IPS-18c (cell line): ENCODE measurements around the gene AOC3.
"Not testable (repeated sequence)": the region's sequence is repeated elsewhere in the genome, so short reads cannot be mapped to it uniquely, and the experiment has no call there.

Experiments
- H3K4me3 ChIP-seq: 2 replicates; pipeline ENCODE4 v1.7.0; 2013; ENCODE audit warnings: low read depth, mild to moderate bottlenecking, low read length, moderate library complexity; ENCODE audit not compliant: insufficient read depth
- H3K9me3 ChIP-seq: one replicate; pipeline ENCODE4 v1.6.1; 2013; ENCODE audit warnings: mild to moderate bottlenecking, low read length, moderate library complexity; ENCODE audit not compliant: control insufficient read depth, insufficient read depth

AOC3 gene

DNA sequence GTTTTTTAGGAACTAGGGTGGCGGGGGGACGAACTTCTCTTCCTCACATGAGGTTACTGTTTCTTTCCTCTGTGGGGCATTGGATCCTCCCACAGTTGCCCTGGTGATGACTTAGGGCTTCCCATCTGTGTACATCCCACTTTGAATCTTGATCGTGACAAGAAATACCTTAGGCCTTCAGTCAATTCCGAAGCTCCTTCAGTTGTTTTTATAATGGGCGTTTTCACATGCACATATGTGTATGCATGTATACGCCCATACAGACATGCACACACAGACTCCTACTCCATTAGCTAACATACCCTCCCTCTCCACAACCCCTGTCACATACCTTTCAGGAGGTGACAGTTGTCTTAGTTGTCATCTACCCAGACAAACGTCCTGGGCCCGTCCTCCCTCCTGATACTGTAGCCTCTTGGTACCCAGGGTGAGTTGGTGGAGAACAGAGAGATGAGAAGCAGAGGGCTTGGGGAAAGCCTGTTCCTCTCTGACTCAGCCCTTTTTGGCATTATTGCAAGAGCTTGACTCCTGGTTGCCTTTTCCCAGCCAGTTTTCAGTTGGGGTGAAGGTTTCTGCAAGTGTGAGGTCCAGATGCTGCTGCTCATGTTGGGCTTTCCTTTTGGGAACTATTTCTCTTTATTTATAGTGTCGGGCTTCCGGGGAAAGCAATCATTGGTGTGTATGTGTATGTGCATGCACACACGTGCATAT lies 8.9 kb upstream of the AOC3 start:
- no peak overlapping the region for H3K4me3 ChIP-seq

DNA sequence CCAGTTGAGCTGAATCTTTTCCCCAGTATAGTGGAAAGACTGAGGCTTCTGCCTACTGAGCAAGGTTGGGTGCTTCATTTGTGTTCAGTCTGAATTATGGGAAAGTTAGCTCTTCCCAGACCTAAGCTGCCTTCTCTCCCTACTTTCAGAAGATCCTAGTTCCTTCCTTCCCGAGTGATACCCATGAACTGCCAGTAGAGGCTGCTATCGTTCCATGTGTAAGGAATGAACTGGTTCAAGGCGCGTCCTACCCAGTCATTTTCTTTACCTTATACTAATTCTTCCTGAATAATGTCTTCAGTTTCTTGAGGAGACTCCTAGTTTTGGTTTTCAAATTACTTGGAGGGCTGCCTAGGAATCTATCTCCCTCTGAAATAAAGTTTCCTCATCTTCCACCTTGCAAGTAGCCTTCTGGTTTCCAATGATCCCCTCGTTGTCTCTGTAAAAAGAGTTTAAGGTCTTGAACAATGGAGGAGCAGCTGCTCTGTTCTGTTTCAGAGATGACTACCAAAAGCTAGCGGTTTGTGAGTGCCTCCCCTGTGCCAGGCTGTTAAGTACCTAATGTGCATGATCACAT lies 7.6 kb upstream of the AOC3 start:
- Histone ChIP-seq H3K4me3 (no peak overlapping the region), H3K9me3 (no peaks in the 10 kb centered on the region)

More for the DNA sequence above, 8.9 kb upstream of the AOC3 start:
- no peaks in the 10 kb centered on the region for H3K9me3 ChIP-seq

GRCh38 chr17:42844271-42844670 lies 6.7 kb upstream of the AOC3 start, which contains the start of gene AOC2:
Gene AOC2, plus strand, starts transcription at chr17:42844580. Its CDS starts 47 bp downstream, at chr17:42844627.
- Histone ChIP-seq H3K9me3 (no peaks in the 10 kb centered on the region), H3K4me3 (no peak within 1 kb of the TSS)

GRCh38 chr17:42844761-42845555 lies 6.0 kb upstream of the AOC3 start:
- H3K4me3 ChIP-seq: no peak overlapping the region
- no peaks in the 10 kb centered on the region for H3K9me3 ChIP-seq

DNA sequence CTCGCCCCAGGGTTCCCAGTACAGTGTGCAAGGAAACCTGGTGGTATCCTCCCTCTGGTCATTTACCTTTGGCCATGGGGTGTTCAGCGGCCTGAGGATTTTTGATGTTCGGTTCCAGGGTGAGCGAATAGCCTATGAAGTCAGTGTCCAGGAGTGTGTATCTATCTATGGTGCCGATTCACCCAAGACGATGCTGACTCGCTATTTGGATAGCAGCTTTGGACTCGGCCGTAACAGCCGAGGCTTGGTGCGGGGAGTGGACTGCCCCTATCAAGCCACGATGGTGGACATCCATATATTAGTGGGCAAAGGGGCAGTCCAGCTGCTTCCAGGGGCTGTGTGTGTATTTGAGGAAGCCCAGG lies 5.5 kb upstream of the AOC3 start:
- Histone ChIP-seq H3K4me3 (no peak overlapping the region), H3K9me3 (no peaks in the 10 kb centered on the region)

DNA sequence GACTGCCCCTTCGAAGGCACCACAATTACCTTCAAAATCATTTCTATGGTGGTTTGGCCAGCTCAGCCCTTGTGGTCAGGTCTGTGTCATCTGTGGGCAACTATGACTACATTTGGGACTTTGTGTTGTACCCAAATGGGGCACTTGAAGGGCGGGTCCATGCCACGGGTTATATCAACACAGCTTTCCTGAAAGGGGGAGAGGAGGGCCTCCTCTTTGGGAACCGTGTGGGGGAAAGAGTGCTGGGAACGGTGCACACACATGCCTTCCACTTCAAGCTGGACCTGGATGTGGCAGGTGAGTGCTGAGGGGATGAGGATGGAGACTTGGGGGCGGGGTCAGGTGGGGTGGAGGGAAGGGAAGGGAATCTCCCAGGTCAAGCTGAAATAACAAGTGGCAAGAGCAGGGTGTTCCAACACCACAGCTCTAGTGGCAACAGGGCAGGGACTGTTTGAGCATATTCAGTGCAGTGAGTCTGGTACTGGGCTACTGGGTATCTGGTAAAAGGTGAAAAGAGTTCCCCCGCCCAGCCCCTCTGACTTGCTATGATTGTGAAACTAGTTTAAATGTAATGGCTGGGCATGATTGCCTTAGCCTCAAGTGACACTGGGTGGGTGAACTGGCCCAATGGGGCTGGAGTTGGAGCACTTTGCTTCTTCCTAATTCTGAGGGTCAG lies 4.9 kb upstream of the AOC3 start:
- H3K9me3 ChIP-seq: no peaks in the 10 kb centered on the region
- H3K4me3 ChIP-seq: no peak overlapping the region

- Histone ChIP-seq H3K9me3 (no peaks in the 10 kb centered on the region), H3K4me3 (no peak overlapping the region)
These were observed 4.3 kb upstream of the AOC3 start for GRCh38 chr17:42846594-42847280.

DNA sequence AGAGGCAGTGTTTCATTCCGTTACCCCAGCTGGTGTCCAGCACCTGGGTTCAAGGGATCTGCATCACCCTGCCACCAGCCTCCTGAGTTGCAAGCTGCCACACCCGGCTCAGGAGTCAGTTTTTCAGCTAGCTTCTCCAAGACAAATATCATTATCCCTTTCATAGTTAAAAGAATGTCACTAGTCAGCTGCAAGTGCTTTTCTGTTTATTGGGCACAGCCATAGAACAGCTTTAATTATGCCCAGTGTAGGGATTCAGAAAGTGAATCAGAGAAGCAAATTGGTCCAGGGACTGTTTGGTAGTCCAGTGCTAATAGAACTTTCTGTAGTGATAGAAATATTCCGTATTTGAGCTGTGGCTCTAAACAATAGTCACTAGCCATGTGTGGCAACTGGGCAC lies 2.9 kb upstream of the AOC3 start:
- no peak overlapping the region for H3K4me3 ChIP-seq
- no peaks in the 10 kb centered on the region for H3K9me3 ChIP-seq

DNA sequence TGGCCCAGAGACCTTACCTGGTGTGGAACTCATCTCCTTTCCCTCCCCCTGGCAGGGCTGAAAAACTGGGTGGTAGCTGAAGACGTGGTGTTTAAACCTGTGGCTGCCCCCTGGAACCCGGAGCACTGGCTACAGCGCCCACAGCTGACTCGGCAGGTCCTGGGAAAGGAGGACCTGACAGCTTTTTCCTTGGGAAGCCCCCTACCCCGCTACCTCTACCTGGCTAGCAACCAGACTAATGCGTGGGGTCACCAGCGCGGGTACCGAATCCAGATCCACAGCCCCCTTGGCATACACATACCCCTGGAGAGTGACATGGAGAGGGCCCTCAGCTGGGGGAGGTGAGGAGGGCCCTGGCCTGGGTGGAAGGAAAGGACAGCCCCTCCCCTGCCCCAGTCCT lies 2.0 kb upstream of the AOC3 start:
- no peak overlapping the region for H3K4me3 ChIP-seq
- no peaks in the 10 kb centered on the region for H3K9me3 ChIP-seq

DNA sequence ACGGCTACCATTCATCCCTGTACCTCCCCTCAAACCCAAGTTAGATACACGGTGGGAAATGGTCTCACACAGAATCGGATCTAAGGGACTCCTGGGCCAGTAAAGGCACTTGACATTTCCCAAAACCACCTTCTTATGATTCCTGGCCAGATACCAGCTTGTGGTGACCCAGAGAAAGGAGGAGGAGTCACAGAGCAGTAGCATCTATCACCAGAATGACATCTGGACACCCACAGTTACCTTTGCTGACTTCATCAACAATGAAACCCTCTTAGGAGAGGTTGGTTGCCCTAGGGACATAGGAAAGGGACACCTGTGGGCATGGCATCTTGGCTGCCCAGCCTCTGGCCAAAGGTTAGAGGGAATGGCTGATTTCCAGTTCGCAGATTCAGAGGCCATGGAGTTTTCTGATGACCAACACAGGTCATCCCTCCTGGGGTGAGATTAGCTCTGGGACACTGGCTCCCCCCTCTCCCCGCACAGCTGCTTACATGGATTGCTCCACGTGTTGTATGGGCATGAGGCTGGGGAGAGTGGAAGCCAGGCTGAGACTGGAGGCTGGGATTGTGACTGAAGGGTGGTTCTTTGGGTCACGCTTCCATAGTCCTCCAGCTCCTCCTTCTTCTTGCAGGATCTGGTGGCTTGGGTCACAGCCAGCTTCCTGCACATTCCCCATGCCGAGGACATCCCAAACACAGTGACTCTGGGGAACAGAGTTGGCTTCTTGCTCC lies 1.4 kb upstream of the AOC3 start:
- Histone ChIP-seq H3K9me3 (no peaks in the 10 kb centered on the region), H3K4me3 (no peak overlapping the region)

DNA sequence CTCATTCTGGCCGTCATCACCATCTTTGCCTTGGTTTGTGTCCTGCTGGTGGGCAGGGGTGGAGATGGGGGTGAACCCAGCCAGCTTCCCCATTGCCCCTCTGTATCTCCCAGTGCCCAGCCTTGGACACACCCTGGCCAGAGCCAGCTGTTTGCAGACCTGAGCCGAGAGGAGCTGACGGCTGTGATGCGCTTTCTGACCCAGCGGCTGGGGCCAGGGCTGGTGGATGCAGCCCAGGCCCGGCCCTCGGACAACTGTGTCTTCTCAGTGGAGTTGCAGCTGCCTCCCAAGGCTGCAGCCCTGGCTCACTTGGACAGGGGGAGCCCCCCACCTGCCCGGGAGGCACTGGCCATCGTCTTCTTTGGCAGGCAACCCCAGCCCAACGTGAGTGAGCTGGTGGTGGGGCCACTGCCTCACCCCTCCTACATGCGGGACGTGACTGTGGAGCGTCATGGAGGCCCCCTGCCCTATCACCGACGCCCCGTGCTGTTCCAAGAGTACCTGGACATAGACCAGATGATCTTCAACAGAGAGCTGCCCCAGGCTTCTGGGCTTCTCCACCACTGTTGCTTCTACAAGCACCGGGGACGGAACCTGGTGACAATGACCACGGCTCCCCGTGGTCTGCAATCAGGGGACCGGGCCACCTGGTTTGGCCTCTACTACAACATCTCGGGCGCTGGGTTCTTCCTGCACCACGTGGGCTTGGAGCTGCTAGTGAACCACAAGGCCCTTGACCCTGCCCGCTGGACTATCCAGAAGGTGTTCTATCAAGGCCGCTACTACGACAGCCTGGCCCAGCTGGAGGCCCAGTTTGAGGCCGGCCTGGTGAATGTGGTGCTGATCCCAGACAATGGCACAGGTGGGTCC lies 607 bp downstream of the AOC3 start:
- H3K4me3 ChIP-seq, H3K9me3 ChIP-seq: not testable (repeated sequence)

- Histone ChIP-seq H3K4me3 (no peak overlapping the region), H3K9me3 (no peaks in the 10 kb centered on the region)
These were observed 1.4 kb downstream of the AOC3 start for GRCh38 chr17:42852351-42852750.

DNA sequence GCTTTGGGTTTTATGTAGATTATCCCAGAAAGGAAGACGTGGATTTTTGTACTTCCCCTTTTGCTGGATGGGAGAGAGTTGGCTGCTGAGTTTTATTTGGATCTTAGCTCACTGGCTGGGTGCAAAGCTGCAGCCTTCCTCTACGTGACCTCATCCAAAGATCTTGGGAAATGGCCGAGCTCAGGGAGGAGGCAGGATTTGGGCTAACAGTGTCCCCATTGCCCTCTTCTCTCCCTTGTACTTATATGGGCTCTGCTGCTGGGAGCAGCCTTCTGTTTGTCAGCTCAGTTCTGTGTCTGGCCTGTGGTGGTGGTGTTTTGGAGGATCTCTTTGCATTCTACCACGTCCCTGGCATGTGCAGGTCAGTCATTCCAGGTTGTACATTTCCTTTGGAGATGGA lies 2.0 kb downstream of the AOC3 start:
- no peaks in the 10 kb centered on the region for H3K9me3 ChIP-seq
- no peak overlapping the region for H3K4me3 ChIP-seq

DNA sequence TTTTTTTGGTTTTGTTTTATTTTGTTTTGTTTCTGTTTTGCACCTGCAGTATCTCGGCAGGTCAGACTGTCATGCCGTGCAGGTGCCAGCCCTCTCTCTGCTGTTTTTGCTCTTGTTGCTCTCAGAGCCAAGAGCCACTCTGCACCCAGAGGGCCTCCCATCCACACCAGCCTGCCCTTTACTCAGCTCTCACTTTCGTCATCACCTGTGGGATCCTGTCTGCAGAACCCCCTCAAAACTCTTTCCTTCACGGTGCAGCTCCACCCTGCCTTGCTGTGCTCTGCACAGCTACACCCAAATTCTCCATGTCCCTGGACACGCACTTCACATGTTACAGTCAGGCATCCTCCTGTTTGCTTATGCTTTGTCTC lies 2.6 kb downstream of the AOC3 start:
- Histone ChIP-seq H3K4me3 (no peak overlapping the region), H3K9me3 (no peaks in the 10 kb centered on the region)

DNA sequence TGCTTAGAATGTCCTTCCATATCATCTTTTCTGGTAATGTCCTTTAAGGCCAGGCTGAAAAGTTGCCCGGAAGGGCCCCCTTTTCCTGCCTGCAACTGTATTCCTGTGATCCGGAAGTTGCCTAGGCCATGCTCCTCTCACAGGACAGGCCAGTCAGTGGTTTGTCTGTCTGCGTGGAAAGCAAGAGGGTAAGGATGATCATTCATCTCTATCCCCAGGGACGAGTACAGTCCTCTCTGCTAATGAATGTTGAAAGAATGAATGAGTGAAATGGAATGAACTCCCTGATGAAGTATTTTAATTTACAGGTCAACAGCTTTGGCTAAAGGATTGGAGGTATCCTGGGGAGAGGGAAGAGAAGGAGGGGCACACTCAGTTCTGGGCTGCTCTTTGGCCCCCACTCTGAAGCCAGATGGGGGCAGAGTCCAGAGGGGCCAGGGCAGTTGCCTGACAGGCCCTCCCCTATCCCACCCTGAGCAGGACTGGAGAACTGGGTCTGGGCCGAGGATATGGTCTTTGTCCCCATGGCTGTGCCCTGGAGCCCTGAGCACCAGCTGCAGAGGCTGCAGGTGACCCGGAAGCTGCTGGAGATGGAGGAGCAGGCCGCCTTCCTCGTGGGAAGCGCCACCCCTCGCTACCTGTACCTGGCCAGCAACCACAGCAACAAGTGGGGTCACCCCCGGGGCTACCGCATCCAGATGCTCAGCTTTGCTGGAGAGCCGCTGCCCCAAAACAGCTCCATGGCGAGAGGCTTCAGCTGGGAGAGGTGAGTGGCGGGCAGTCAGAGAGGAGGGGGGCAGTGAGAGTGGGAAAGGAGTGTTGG lies 3.2 kb downstream of the AOC3 start:
- Histone ChIP-seq H3K9me3 (no peaks in the 10 kb centered on the region), H3K4me3 (no peak overlapping the region)
